ENCODE measurements around the gene ATP2B1.

The ATP2B1 gene

GRCh38 chr12:89679631-89680030 lies 29.0 kb downstream of the ATP2B1 start:
- no peak for TF ChIP-seq CTCF (IDR thresholded peaks at IDR 0.05; ENCODE audit: low read depth, low read length)
- H3K4me3 ChIP-seq (ENCODE audit: low read depth, low read length) = no peak overlapping the region

- H3K4me3 ChIP-seq (ENCODE audit: low read depth, low read length) = no peak overlapping the region
- TF ChIP-seq CTCF (IDR thresholded peaks at IDR 0.05; ENCODE audit: low read depth, low read length) = no peak
Measured at GRCh38 chr12:89678225-89678624, 30.4 kb downstream of the ATP2B1 start.

- H3K4me3 ChIP-seq (ENCODE audit: low read depth, low read length) = no peak overlapping the region
- TF ChIP-seq CTCF (IDR thresholded peaks at IDR 0.05; ENCODE audit: low read depth, low read length) = no peak
Measured at GRCh38 chr12:89676930-89677329, 31.7 kb downstream of the ATP2B1 start.

GRCh38 chr12:89674326-89674942 lies 34.2 kb downstream of the ATP2B1 start:
- no peak overlapping the region for H3K4me3 ChIP-seq (ENCODE audit: low read depth, low read length)
- no peak for TF ChIP-seq CTCF (IDR thresholded peaks at IDR 0.05; ENCODE audit: low read depth, low read length)

GRCh38 chr12:89673603-89674002 lies 35.0 kb downstream of the ATP2B1 start:
- no peak for TF ChIP-seq CTCF (IDR thresholded peaks at IDR 0.05; ENCODE audit: low read depth, low read length)
- H3K4me3 ChIP-seq (ENCODE audit: low read depth, low read length) = no peak overlapping the region

- no peak overlapping the region for H3K4me3 ChIP-seq (ENCODE audit: low read depth, low read length)
- no peak for TF ChIP-seq CTCF (IDR thresholded peaks at IDR 0.05; ENCODE audit: low read depth, low read length)
Measured at GRCh38 chr12:89672589-89672979, 36.1 kb downstream of the ATP2B1 start.

- H3K4me3 ChIP-seq (ENCODE audit: low read depth, low read length) = no peak overlapping the region
Measured at GRCh38 chr12:89671469-89671868, 37.2 kb downstream of the ATP2B1 start.

More at GRCh38 chr12:89671469-89671868, 37.2 kb downstream of the ATP2B1 start:
- TF ChIP-seq CTCF (IDR thresholded peaks at IDR 0.05; ENCODE audit: low read depth, low read length) = no peak
